H1 (cell line): ENCODE data around the gene MMP27. TPM values are rescaled to one million over a fixed set of nuclear protein-coding genes. Genes with fewer than 3 reads are reported as not detected.

Experiments used
- CTCF ChIA-PET: fragments of 300-600 bp; sonication (Branson Sonifier 250); formaldehyde crosslinking; loops from one replicate; lab custom pipeline; 2021; ENCODE audit not compliant: partially characterized antibody; lab: Charles Lee
- POLR2A ChIA-PET: fragments of 300-600 bp; sonication (Branson Sonifier 250); formaldehyde crosslinking; loops from one replicate; lab custom pipeline; 2021; ENCODE audit warnings: inconsistent platforms; ENCODE audit not compliant: partially characterized antibody; lab: Charles Lee
- DNase-seq, 2 experiments: peaks; one replicate each; pipeline versions ENCODE4 v3.0.0 to v3.0.0-alpha.2; 2010 to 2022; ENCODE audit warnings: low spot score in 2 of 2, low read depth in 1 of 2, mixed read lengths in 1 of 2
- FAIRE-seq: peaks from 2 replicates; lab custom pipeline; 2011; peaks lifted over from hg19 to GRCh38; lab: Jason Lieb, UNC
- H2AFZ ChIP-seq: 2 replicates; pipeline ENCODE4 v1.8.1; 2012; ENCODE audit warnings: low read length, inconsistent platforms
- H2AK5ac ChIP-seq: 2 replicates; pipeline ENCODE4 v1.6.1; 2013; ENCODE audit warnings: low read depth, low read length
- H2BK120ac ChIP-seq: replicated peaks from 2 replicates; pipeline ENCODE3; 2013; ENCODE audit warnings: low read depth, low read length, inconsistent platforms
- H2BK12ac ChIP-seq: 2 replicates; pipeline ENCODE4 v1.6.1; 2013; ENCODE audit warnings: low read depth, low read length
- H2BK15ac ChIP-seq: 2 replicates; pipeline ENCODE4 v1.6.1; 2013; ENCODE audit warnings: low read length
- H2BK20ac ChIP-seq: 2 replicates; pipeline ENCODE4 v1.6.1; 2013; ENCODE audit warnings: low read length
- H2BK5ac ChIP-seq: 2 replicates; pipeline ENCODE4 v1.6.1; 2013; ENCODE audit warnings: low read depth, low read length
- H3K14ac ChIP-seq: 2 replicates; pipeline ENCODE4 v1.6.1; 2013; ENCODE audit warnings: inconsistent platforms; ENCODE audit not compliant: insufficient read length
- H3K18ac ChIP-seq: 2 replicates; pipeline ENCODE4 v1.6.1; 2013; ENCODE audit warnings: low read length; ENCODE audit errors: extremely low read depth
- H3K23ac ChIP-seq: 2 replicates; pipeline ENCODE4 v1.6.1; 2013; ENCODE audit warnings: inconsistent platforms; ENCODE audit not compliant: insufficient read length
- H3K23me2 ChIP-seq: 2 replicates; pipeline ENCODE4 v1.6.1; 2013; ENCODE audit warnings: low read depth, low read length
- H3K27ac ChIP-seq: 2 replicates; pipeline ENCODE4 v1.6.1; 2011; ENCODE audit warnings: low read depth, low read length, inconsistent platforms
- H3K27me3 ChIP-seq, 4 experiments: replicated peaks in 1 of 4; 1 replicate in 1 of 4; 2 replicates in 3 of 4; pipeline versions ENCODE4 v1.6.1 to v1.8.1; 2011 to 2013; ENCODE audit warnings: low read length in 3 of 4, mild to moderate bottlenecking in 3 of 4, inconsistent platforms in 2 of 4, mixed read lengths in 2 of 4, moderate library complexity in 1 of 4; ENCODE audit not compliant: control insufficient read depth in 3 of 4, insufficient read depth in 3 of 4; ENCODE audit errors: extremely low read depth in 1 of 4
- H3K36me3 ChIP-seq, 4 experiments: 2 replicates each; pipeline versions ENCODE4 v1.6.1 to v1.8.1; 2011 to 2013; ENCODE audit warnings: mild to moderate bottlenecking in 4 of 4, low read length in 3 of 4, moderate library complexity in 2 of 4, control low read depth in 1 of 4, inconsistent platforms in 1 of 4; ENCODE audit not compliant: insufficient read depth in 4 of 4, control insufficient read depth in 2 of 4
- H3K4ac ChIP-seq: replicated peaks from 2 replicates; pipeline ENCODE3; 2013; ENCODE audit warnings: low read length, low read depth, mixed read lengths, inconsistent platforms; ENCODE audit not compliant: insufficient read length
- H3K4me1 ChIP-seq, 4 experiments: replicated peaks in 1 of 4; 1 replicate in 1 of 4; 2 replicates in 3 of 4; pipeline versions ENCODE4 v1.6.1 to v1.8.1; 2011 to 2013; ENCODE audit warnings: low read length in 3 of 4, inconsistent platforms in 2 of 4, mixed read lengths in 1 of 4; ENCODE audit not compliant: insufficient read depth in 4 of 4, control insufficient read depth in 3 of 4
- H3K4me2 ChIP-seq, 2 experiments: 2 replicates each; pipeline versions ENCODE4 v1.6.1 to v1.8.1; 2011 to 2013; ENCODE audit warnings: low read depth in 2 of 2, low read length in 2 of 2, control low read depth in 1 of 2, inconsistent platforms in 1 of 2, mild to moderate bottlenecking in 1 of 2; ENCODE audit not compliant: insufficient read depth in 1 of 2
- H3K4me3 ChIP-seq, 4 experiments: fragments of 200-600, 300-600 bp in 1 of 4; sonication (generic), shearing (Covaris generic), sonication (Bioruptor Twin) in 1 of 4; 2 replicates each; pipeline versions ENCODE4 v1.5.1 to v1.8.1; 2011 to 2016; ENCODE audit warnings: low read length in 4 of 4, low read depth in 3 of 4, control low read depth in 2 of 4, inconsistent platforms in 2 of 4, mild to moderate bottlenecking in 2 of 4, mixed read lengths in 1 of 4, moderate library complexity in 1 of 4; ENCODE audit not compliant: insufficient read depth in 2 of 4; ENCODE audit errors: extremely low read depth in 1 of 4
- H3K56ac ChIP-seq: replicated peaks from 2 replicates; pipeline ENCODE3; 2013; ENCODE audit warnings: low read depth, mild to moderate bottlenecking, mixed read lengths, low read length, inconsistent platforms; ENCODE audit not compliant: insufficient read length
- H3K79me1 ChIP-seq: 2 replicates; pipeline ENCODE4 v1.6.1; 2013; ENCODE audit warnings: low read depth, low read length, control low read depth
- H3K79me2 ChIP-seq, 2 experiments: 2 replicates each; pipeline versions ENCODE4 v1.6.1 to v1.8.1; 2012 to 2013; ENCODE audit warnings: low read length in 2 of 2, mild to moderate bottlenecking in 2 of 2, inconsistent platforms in 1 of 2; ENCODE audit not compliant: insufficient read depth in 2 of 2, control insufficient read depth in 1 of 2
- H3K9ac ChIP-seq, 4 experiments: replicated peaks in 1 of 4; 1 replicate in 1 of 4; 2 replicates in 3 of 4; pipeline versions ENCODE4 v1.6.1 to v1.8.1; 2011 to 2013; ENCODE audit warnings: low read depth in 3 of 4, low read length in 3 of 4, control low read depth in 2 of 4, mild to moderate bottlenecking in 2 of 4, moderate library complexity in 2 of 4, inconsistent platforms in 1 of 4; ENCODE audit errors: extremely low read depth in 1 of 4
- H3K9me3 ChIP-seq, 2 experiments: 2 replicates each; pipeline versions ENCODE4 v1.6.1 to v1.8.1; 2012 to 2013; ENCODE audit warnings: mild to moderate bottlenecking in 2 of 2, moderate library complexity in 2 of 2, control low read depth in 1 of 2, inconsistent platforms in 1 of 2, low read depth in 1 of 2, low read length in 1 of 2, mixed read lengths in 1 of 2; ENCODE audit not compliant: insufficient read depth in 2 of 2
- H4K20me1 ChIP-seq, 2 experiments: replicated peaks in 1 of 2; 2 replicates each; pipeline versions ENCODE3 to v1.8.1; 2011 to 2013; ENCODE audit warnings: inconsistent platforms in 2 of 2, low read length in 2 of 2, mild to moderate bottlenecking in 1 of 2; ENCODE audit not compliant: insufficient read depth in 2 of 2, control insufficient read depth in 1 of 2
- H4K5ac ChIP-seq: 2 replicates; pipeline ENCODE4 v1.6.1; 2013; ENCODE audit warnings: low read length, low read depth, mixed read lengths, inconsistent platforms; ENCODE audit not compliant: insufficient read length
- H4K8ac ChIP-seq: 2 replicates; pipeline ENCODE4 v1.8.0; 2013; ENCODE audit warnings: mild to moderate bottlenecking, moderate library complexity, low read length, inconsistent platforms; ENCODE audit not compliant: insufficient read depth; ENCODE audit errors: extremely low read depth
- H4K91ac ChIP-seq: replicated peaks from 2 replicates; pipeline ENCODE3; 2013; ENCODE audit warnings: low read length, mixed read lengths, inconsistent platforms; ENCODE audit not compliant: insufficient read length
- CEBPB ChIP-seq: IDR thresholded peaks from 2 replicates; pipeline ENCODE4 v1.6.1; 2012; ENCODE audit warnings: low read depth, low read length
- EP300 ChIP-seq, 2 experiments: IDR thresholded peaks; 1 replicate in 1 of 2; 2 replicates in 1 of 2; pipeline ENCODE4 v1.6.1; 2011 to 2012; ENCODE audit warnings: low read depth in 2 of 2, low read length in 2 of 2, mild to moderate bottlenecking in 2 of 2, borderline replicate concordance in 1 of 2, inconsistent platforms in 1 of 2, moderate library complexity in 1 of 2
- KDM4A ChIP-seq: IDR thresholded peaks from one replicate; pipeline ENCODE4 v1.7.1; 2012; ENCODE audit warnings: low read depth, mild to moderate bottlenecking, moderate library complexity, low read length, inconsistent platforms; ENCODE audit not compliant: severe bottlenecking
- WGBS, 2 experiments: shearing (Covaris generic) in 1 of 2; methylation state at CpG; one replicate each; pipeline versions ENCODE4 v1.1.6 to v1.1.7; 2013 to 2015; ENCODE audit warnings: low lambda C conversion rate in 2 of 2, mixed read lengths in 2 of 2, inconsistent platforms in 1 of 2, low coverage in 1 of 2, missing lambda C conversion rate in 1 of 2; ENCODE audit not compliant: insufficient replicate concordance in 2 of 2, insufficient coverage in 1 of 2, insufficient read length in 1 of 2; ENCODE audit errors: extremely low coverage in 1 of 2, missing lambda C conversion rate in 1 of 2; 5-methylcytosine and 5-hydroxymethylcytosine counted together
- polyA plus RNA-seq, 7 experiments: library from polyadenylated mRNA; depleted of rRNA in 3 of 7; stranded (reverse) in 5 of 7; unstranded in 2 of 7; fragments of >200 nt in 5 of 7; fragments of 200-250 nt in 2 of 7; gene quantifications; 1 replicate in 5 of 7; 2 replicates in 1 of 7; 4 replicates in 1 of 7; pipeline versions ENCODE4 v1.2.1 to v1.2.3, GENCODE V29; 2011 to 2013; ENCODE audit warnings: missing spikeins in 2 of 7, mixed read lengths in 2 of 7
- total RNA-seq: library from RNA; stranded (reverse); fragmentation: NEBNext Ultra II Directional; extraction: Animal tissue kit (Norgen Biotek cat#: 25700); gene quantifications from 2 replicates; pipeline ENCODE4 v1.2.1, GENCODE V29; 2021

MMP27 gene
- total and polyA plus RNA-seq, 2 of the 8 experiments (the other 6 are each of a cell fraction or from before 2014, with no cell fraction given): not detected

DNA sequence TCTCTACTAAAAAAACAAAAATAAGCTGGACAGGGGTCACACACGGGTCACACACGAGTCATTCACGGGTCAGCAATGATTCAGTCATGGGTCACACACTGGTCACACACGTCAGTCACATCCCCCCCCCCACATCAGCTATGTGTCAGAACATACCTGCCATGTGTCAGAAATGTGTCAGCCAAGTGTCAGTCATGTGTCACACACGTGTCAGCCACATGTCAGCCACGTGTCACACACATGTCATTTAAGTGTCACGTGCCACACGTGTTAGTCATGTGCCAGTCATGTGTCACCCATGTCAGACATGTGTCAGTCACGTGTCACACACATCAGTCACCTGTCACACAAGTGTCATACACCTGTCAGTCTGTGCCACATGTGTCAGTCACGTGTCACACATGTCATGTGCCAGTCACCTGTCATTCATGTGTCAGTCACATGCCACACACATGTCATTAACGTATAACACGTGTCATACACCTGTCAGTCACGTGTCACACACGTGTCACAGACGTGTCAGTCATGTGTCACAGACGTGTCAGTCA lies 51.8 kb downstream of the MMP27 start:
- TF ChIP-seq KDM4A (no peak), CEBPB (no peak), EP300 (IDR thresholded peaks at IDR 0.05; ENCODE audit: borderline replicate concordance in 1 of 2, low read depth in 2 of 2, low read length in 2 of 2) (no peak)
- no peak overlapping the region for H3K18ac ChIP-seq
- ChIA-PET POLR2A (no interaction called here), CTCF (interaction anchor here (0.9 to 1.5 kb wide), 4 partner anchors 10 to 646 kb away, joined by 3 to 7 read pairs (median 4); no protein-coding TSS in a partner anchor)
- H3K36me3 ChIP-seq: peaks cover 0 to 3% (median 0%) of the 10 kb centered on the region in 4 experiments; a peak in 2 of 8 replicates
- H2AK5ac ChIP-seq: no peak overlapping the region
- no peak overlapping the region for H3K4ac ChIP-seq
- H4K20me1 ChIP-seq: no peaks in the 10 kb centered on the region
- no peak overlapping the region for H3K9ac ChIP-seq
- no peak overlapping the region for H4K91ac ChIP-seq
- H3K9me3 ChIP-seq: peaks cover 5% of the 10 kb centered on the region in 2 experiments; a peak in 2 of 4 replicates
- DNase-seq (no peak), FAIRE-seq (no peak)
- no peak overlapping the region for H4K8ac ChIP-seq
- H3K79me1 ChIP-seq: no peaks in the 10 kb centered on the region
- no peak overlapping the region for H3K4me2 ChIP-seq
- no peak overlapping the region for H3K27ac ChIP-seq
- H3K23me2 ChIP-seq: no peaks in the 10 kb centered on the region
- H3K4me3 ChIP-seq: no peak overlapping the region
- 90% methylated on average over 15 of the region's 16 CpGs; no CpG with 5 or more reads in 1 of the 2 experiments for WGBS, 2 experiments
- no peak overlapping the region for H3K14ac ChIP-seq
- no peak overlapping the region for H2BK120ac ChIP-seq
- no peak overlapping the region for H2BK12ac ChIP-seq
- no peaks in the 10 kb centered on the region for H3K79me2 ChIP-seq
- H2BK5ac ChIP-seq: no peak overlapping the region
- H3K56ac ChIP-seq: no peak overlapping the region
- no peak overlapping the region for H2BK15ac ChIP-seq
- H2BK20ac ChIP-seq: no peak overlapping the region
- no peaks in the 10 kb centered on the region for H3K27me3 ChIP-seq
- H4K5ac ChIP-seq: no peak overlapping the region
- no peak overlapping the region for H3K23ac ChIP-seq
- no peaks in the 10 kb centered on the region for H3K4me1 ChIP-seq
- no peak overlapping the region for H2AFZ ChIP-seq
